ENCODE data around the gene RBM15. TPM values are rescaled to one million over a fixed set of nuclear protein-coding genes. Genes with fewer than 3 reads are reported as not detected.

The RBM15 gene
- total and polyA plus RNA-seq, 2 of the 4 experiments (the other 2 are of a cell fraction): 6.3 to 31.7 TPM

GRCh38 chr1:110305900-110306420, 33.2 kb upstream of the RBM15 start:
- H3K27me3 ChIP-seq (ENCODE audit: control insufficient read depth, insufficient read depth, low read length): peaks cover 17% of the 10 kb centered on the region
- H3K27ac ChIP-seq (ENCODE audit: insufficient read depth, low read length): no peak overlapping the region
- peaks cover 12% of the 10 kb centered on the region for H3K4me1 ChIP-seq (ENCODE audit: control insufficient read depth, insufficient read depth, low read length)
- WGBS, 2 experiments (ENCODE audit: extremely low coverage in 2 of 2, insufficient read length in 1 of 2): 80% methylated on average over 1 of the region's 2 CpGs; no CpG with 5 or more reads in 1 of the 2 experiments
- no TSS peak for BruUV-seq (replicated peaks)
- H4K91ac ChIP-seq (ENCODE audit: insufficient read depth, low read depth, low read length): no peak overlapping the region
- H3K56ac ChIP-seq (ENCODE audit: extremely low read depth, insufficient read depth, low read length): no peak overlapping the region
- intact Hi-C loops (cut with micrococcal nuclease) (no loop called here), dilution Hi-C loops (cut with HindIII; ENCODE audit: low sequenced_read_pairs, unreplicated experiment) (no loop called here), in situ Hi-C loops (cut with MboI; ENCODE audit: low sequenced_read_pairs) (loop anchor here (5.0 kb wide), 1 partner anchor 104 kb away; no protein-coding TSS in a partner anchor)
- H4K8ac ChIP-seq (ENCODE audit: low read depth in 2 of 2, low read length in 2 of 2): no peak overlapping the region
- no peak overlapping the region for H2AK5ac ChIP-seq (ENCODE audit: low read depth, low read length)
- TF ChIP-seq FOS (IDR thresholded peaks at IDR 0.05; ENCODE audit: low read depth, low read length) (no peak), CEBPB (IDR thresholded peaks at IDR 0.05; ENCODE audit: low read depth, low read length) (no peak), USF2 (IDR thresholded peaks at IDR 0.05; ENCODE audit: low read depth, low read length) (no peak)
- no peak overlapping the region for H2BK120ac ChIP-seq (ENCODE audit: low read depth, low read length)
- H3K4me2 ChIP-seq (ENCODE audit: low read depth, low read length): no peak overlapping the region
- no peak overlapping the region for H2AK9ac ChIP-seq (replicated peaks; ENCODE audit: low read depth, low read length, poor library complexity)
- no peak for DNase-seq
- no peaks in the 10 kb centered on the region; the same call in 1 of the 2 replicates for H3K9me1 ChIP-seq (ENCODE audit: insufficient read depth, low read length)
- no peak overlapping the region for H2BK15ac ChIP-seq (ENCODE audit: low read depth, low read length)
- H3K79me1 ChIP-seq (ENCODE audit: low read depth in 1 of 2, low read length in 2 of 2): no peaks in the 10 kb centered on the region
- no peak overlapping the region for H4K5ac ChIP-seq (ENCODE audit: low read depth, low read length)
- no peak overlapping the region for H3K18ac ChIP-seq (ENCODE audit: low read depth, low read length)
- no peak overlapping the region for H2AFZ ChIP-seq (replicated peaks; ENCODE audit: low read length, poor library complexity)
- ATAC-seq (ENCODE audit: low read depth): no peak
- H2BK20ac ChIP-seq (ENCODE audit: low read depth, low read length): no peak overlapping the region
- ChIA-PET POLR2A (ENCODE audit: unreplicated experiment) (no interaction called here), CTCF (no interaction called here)
- H3K36me3 ChIP-seq (ENCODE audit: control insufficient read depth, insufficient read depth, low read length): no peaks in the 10 kb centered on the region
- no peak overlapping the region for H3K14ac ChIP-seq (replicated peaks; ENCODE audit: low read depth, low read length)
- no peaks in the 10 kb centered on the region for H4K20me1 ChIP-seq (ENCODE audit: insufficient read depth, low read length)
- no peak overlapping the region for H3K4me3 ChIP-seq (ENCODE audit: insufficient read depth, low read depth, low read length)
- H2BK5ac ChIP-seq (ENCODE audit: low read depth, low read length, poor library complexity, severe bottlenecking): no peak overlapping the region
- no peaks in the 10 kb centered on the region for H3K9me3 ChIP-seq (ENCODE audit: control insufficient read depth, insufficient read depth, low read length)
- H3K4ac ChIP-seq (ENCODE audit: low read depth, low read length): no peak overlapping the region
- no peak overlapping the region for H3K23ac ChIP-seq (ENCODE audit: low read depth, low read length)
- no peak overlapping the region for H3K9ac ChIP-seq (ENCODE audit: low read depth, low read length)

Data from IMR-90 (cell line).